ENCODE measurements around the gene NTM.

NTM gene

DNA sequence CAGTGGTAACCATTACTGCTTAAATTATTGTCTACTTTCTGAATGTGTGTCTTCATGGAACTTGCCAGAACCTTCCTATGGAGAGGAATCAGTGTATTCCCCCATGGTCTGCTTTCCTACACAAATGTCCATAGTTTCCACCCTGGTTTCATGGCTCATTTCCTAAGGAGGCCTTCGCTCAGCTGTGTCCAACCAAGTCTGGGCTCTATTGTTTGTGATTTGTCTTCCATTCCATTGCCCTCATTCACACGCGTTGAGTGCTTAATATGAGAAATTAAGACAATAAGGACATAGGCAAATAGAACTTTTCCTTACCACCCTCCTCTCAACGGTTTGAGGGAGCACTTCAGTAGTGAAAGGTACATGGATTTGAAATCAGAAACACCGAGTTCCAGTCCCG lies 510.6 kb downstream of the NTM start:
- no peak for DNase-seq

- no peak for DNase-seq
Measured at GRCh38 chr11:131883332-131883731, 512.9 kb downstream of the NTM start.

DNA sequence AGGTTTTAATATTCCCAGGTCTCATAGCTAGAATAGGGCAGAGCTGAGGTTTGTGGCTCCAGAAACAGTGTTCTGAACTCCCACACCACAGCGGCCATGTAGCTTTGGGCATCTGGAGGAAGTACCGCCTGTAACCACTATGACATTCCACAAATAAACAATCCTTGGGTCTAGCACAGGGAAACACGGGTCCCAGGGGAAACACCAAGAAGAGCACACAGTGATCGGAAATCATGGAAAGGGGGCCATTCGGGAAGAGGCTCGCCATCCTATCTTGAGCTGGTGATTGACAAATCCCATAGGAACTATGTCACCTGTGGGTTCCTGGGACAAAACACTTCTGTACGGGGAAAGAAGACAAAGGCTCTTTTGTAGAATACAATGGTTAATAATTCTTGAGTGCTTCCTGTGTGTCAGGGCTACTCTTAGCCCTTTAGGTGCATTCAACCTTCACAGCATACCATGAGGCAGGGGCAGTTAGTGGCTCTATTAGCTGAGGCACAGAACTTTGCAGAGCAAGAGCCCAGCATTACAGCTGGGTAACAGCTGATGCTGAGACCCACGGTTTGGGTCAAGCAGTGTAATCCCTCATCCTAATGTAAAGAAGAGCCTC lies 514.2 kb downstream of the NTM start:
- no peak for DNase-seq

GRCh38 chr11:131885431-131885830 lies 515.0 kb downstream of the NTM start:
- no peak for DNase-seq

GRCh38 chr11:131886201-131886600 lies 515.8 kb downstream of the NTM start:
- DNase-seq = no peak

DNA sequence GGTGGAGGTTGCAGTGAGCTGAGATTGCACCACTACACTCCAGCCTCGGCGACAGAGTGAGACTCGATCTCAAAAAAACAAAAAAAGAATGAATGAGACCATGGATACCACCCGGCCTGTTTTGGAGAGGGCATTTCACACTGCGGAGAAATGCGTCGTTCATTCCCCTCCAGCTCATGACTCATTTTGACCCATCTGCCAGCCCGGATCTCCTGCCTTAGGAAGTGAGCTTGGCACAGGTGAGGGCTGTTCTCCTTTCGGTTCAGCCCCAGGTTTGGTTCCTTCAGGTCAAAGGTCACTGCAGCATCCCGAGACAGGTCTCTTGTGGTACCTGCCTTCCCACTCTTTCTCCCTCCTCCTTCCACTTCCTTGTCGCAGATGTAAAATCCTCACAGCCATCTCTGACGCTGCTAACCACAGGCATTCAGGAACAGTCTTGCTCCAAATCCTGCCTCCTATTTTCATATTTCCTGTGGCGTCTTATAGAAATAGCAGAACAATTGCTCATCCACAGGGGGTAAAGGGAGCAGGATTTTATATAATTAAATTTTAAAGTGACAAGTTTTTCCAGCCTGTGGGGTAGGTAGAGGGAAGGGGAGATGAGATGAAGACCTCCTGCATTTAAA lies 517.9 kb downstream of the NTM start:
- DNase-seq = no peak

GRCh38 chr11:131889146-131889577 lies 518.7 kb downstream of the NTM start:
- DNase-seq = no peak

- DNase-seq = no peak
Measured at GRCh38 chr11:131889760-131890581, 519.6 kb downstream of the NTM start.

- DNase-seq = no peak
Measured at GRCh38 chr11:131893103-131893890, 522.9 kb downstream of the NTM start.

- DNase-seq = no peak
Measured at GRCh38 chr11:131893988-131894387, 523.6 kb downstream of the NTM start.

- no peak for DNase-seq
Measured at GRCh38 chr11:131894615-131895544, 524.5 kb downstream of the NTM start.

- no peak for DNase-seq
Measured at GRCh38 chr11:131895865-131896264, 525.5 kb downstream of the NTM start.

- no peak for DNase-seq
Measured at GRCh38 chr11:131896978-131897615, 526.7 kb downstream of the NTM start.

GRCh38 chr11:131897956-131898355 lies 527.5 kb downstream of the NTM start:
- no peak for DNase-seq

DNA sequence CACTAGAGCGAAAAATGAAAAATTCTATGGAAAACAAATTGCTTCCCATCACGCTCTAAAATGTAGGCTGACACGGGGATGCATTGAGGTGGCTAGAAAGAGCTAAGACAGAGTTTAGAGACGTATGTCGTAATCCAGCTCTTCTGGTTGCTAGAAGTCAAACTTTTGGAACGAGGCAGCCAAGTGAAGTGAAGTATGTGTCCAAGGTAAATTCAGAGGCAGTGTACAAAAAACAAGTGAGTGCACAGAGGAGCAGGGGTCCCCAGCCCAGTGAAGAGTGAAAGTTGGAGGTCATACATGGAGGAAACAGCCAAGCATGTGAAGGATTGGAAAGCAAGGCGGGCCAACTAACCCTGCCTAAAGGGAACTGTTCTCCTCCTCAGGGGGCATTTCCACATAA lies 528.5 kb downstream of the NTM start:
- no peak for DNase-seq

GRCh38 chr11:131899950-131900580 lies 529.6 kb downstream of the NTM start:
- no peak for DNase-seq

DNA sequence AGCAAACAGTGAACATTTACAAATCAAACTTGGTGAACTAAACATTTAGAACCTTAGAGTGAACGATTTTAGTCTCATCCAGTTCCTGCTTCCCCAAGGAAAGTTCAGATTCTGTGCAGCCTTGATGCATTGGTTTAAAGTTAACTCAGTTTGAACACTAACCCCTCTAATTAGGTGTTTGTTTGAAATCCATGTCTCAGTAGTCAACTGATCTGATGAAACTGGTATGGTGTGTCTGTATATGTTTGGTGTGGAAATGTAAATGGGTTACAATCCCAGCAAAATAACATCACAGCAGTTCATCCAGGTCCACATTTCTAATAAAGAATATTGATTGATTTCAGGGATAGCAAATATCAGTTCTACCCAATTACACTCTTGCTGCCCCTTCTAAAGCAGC lies 532.0 kb downstream of the NTM start:
- DNase-seq = no peak

DNA sequence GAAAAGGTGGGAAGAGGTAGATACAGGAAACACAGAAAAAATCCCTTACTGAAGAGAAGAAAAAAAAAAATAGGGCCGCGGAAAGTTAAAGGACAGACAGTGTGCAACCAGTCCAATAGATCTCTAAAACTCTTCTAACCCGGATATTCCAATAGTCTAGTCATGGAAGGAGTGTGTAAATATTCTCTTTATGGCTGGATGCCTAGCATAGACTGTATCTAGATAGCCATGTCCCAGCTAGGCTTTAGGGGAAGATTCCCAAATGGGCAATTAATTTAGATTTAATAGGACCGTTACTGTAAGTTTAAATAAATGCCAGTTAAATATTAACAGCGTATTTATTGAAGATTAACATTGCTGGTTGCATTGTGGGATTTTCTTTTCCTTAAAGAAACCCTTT lies 532.7 kb downstream of the NTM start:
- no peak for DNase-seq

DNA sequence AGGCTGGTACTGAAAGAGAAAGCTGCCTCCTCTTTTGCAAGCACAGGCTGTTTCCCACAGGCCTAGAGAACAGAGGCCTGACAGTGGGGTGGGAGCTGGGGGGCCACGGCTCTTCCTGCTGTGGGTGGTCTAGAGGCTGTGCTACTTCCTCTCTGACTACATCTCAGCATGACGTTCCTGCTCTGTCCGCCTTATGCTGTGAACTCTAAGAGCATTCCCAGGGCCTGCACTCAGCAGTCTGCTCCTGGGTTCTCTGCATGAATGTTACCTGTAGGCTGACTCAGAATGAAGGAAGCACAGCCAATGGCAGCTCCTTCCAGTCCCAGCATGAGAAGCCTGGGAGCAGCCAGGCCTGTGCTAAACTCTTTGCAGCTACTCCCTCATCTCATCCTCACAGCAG lies 534.3 kb downstream of the NTM start:
- no peak for DNase-seq

DNA sequence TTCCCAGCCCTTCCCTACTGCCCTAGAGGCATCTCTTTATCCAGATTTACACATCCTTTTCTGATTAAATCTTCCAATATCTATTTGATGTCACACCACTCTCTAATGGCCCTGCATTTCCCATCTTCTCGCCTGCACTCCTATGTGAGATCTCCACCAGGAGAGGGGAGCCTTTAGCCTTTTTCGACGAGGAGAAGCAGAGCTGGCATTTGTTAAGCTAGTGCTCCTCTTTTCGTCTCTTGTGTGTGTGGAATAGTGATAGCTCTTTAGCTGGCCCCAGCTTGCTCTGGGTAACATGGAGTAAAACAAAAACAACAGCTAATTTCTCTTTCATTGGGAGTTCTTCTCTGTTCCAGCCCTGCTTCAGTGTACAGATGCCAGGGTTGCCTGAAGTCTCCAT lies 536.5 kb downstream of the NTM start:
- no peak for DNase-seq

GRCh38 chr11:131907371-131907770 lies 537.0 kb downstream of the NTM start:
- no peak for DNase-seq

All from activated T-cell treated with anti-CD3 and anti-CD28 coated beads, Interleukin-2, amount 50 U/mL, for 48 hours (primary cell).